ENCODE results near the gene GPR161. TPM values are rescaled to one million over a fixed set of nuclear protein-coding genes. Genes with fewer than 3 reads are reported as not detected.

GPR161 gene
- total and polyA plus RNA-seq, 2 experiments from 2014 or later: 7.9 to 11.6 TPM

DNA sequence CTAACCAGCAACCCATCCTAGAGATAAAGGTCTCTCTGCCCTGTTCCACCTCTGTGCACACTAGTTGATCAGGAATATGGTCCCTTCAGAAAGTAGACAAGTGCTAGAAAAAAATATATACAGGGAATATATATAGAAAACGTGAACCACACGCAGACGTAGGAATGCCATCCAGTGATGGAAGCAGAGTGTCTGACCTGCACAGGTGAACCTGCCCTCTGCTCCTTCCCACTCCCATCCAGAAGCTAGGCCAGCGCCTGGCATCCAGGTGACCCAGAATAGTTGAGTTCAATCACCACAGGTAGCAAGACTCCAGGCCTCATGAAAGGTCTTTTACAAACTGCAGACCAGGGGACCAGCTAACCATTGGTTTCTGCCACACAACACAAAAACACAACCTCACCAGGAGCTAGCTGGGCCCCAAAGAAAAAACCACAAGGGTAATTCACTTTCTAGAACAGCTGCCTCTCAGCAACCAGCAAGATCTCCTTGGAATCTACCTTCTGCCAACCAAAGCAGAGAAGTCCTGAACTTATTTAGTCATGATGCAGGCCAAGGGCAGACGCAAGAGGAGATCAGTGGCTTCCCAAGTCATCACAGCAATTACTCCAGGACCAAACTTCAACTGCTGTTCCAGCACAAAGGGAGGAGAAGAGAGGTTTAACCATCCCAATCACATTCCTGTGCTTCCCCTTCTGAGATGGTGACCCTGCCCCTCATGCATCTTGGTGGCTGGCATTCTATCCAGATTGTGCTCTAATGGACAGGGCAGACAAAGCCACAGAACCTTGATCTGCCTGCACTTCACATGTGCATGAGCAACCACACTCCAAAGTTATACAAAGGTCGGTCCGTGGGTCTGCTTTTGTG, 53.0 kb downstream of the GPR161 start:
- H3K27me3 Mint-ChIP-seq (ENCODE audit: insufficient read depth, low read depth, poor library complexity): peaks cover 9% of the 10 kb centered on the region
- H3K79me2 ChIP-seq (replicated peaks; ENCODE audit: insufficient read depth): no peaks in the 10 kb centered on the region
- peaks cover 3% of the 10 kb centered on the region for H3K4me1 Mint-ChIP-seq
- H2AFZ ChIP-seq: no peak overlapping the region
- H3K4me1 ChIP-seq (ENCODE audit: insufficient read depth): no peaks in the 10 kb centered on the region
- no peaks in the 10 kb centered on the region; the same call in 2 of the 3 replicates for H3K36me3 Mint-ChIP-seq (ENCODE audit: low read depth)
- TF ChIP-seq, protein P1, sequence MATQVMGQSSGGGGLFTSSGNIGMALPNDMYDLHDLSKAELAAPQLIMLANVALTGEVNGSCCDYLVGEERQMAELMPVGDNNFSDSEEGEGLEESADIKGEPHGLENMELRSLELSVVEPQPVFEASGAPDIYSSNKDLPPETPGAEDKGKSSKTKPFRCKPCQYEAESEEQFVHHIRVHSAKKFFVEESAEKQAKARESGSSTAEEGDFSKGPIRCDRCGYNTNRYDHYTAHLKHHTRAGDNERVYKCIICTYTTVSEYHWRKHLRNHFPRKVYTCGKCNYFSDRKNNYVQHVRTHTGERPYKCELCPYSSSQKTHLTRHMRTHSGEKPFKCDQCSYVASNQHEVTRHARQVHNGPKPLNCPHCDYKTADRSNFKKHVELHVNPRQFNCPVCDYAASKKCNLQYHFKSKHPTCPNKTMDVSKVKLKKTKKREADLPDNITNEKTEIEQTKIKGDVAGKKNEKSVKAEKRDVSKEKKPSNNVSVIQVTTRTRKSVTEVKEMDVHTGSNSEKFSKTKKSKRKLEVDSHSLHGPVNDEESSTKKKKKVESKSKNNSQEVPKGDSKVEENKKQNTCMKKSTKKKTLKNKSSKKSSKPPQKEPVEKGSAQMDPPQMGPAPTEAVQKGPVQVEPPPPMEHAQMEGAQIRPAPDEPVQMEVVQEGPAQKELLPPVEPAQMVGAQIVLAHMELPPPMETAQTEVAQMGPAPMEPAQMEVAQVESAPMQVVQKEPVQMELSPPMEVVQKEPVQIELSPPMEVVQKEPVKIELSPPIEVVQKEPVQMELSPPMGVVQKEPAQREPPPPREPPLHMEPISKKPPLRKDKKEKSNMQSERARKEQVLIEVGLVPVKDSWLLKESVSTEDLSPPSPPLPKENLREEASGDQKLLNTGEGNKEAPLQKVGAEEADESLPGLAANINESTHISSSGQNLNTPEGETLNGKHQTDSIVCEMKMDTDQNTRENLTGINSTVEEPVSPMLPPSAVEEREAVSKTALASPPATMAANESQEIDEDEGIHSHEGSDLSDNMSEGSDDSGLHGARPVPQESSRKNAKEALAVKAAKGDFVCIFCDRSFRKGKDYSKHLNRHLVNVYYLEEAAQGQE (IDR thresholded peaks at IDR 0.05; ENCODE audit: unreplicated experiment): no peak
- no peak for TF ChIP-seq POLR2AphosphoS5 (IDR thresholded peaks at IDR 0.05; ENCODE audit: low read depth)
- TF ChIP-seq EZH2phosphoT487 (IDR thresholded peaks at IDR 0.05; ENCODE audit: unreplicated experiment): no peak
- TF ChIP-seq, protein P2, sequence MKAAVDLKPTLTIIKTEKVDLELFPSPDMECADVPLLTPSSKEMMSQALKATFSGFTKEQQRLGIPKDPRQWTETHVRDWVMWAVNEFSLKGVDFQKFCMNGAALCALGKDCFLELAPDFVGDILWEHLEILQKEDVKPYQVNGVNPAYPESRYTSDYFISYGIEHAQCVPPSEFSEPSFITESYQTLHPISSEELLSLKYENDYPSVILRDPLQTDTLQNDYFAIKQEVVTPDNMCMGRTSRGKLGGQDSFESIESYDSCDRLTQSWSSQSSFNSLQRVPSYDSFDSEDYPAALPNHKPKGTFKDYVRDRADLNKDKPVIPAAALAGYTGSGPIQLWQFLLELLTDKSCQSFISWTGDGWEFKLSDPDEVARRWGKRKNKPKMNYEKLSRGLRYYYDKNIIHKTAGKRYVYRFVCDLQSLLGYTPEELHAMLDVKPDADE (IDR thresholded peaks at IDR 0.05): no peak
- TF ChIP-seq JUNB (IDR thresholded peaks at IDR 0.05; ENCODE audit: unreplicated experiment): no peak
- TF ChIP-seq NANOG (IDR thresholded peaks at IDR 0.05; ENCODE audit: borderline replicate concordance): no peak
- no peak for TF ChIP-seq CREB1 (CRISPR knock-in tag; IDR thresholded peaks at IDR 0.05; ENCODE audit: low read depth)
- TF ChIP-seq, protein P3, sequence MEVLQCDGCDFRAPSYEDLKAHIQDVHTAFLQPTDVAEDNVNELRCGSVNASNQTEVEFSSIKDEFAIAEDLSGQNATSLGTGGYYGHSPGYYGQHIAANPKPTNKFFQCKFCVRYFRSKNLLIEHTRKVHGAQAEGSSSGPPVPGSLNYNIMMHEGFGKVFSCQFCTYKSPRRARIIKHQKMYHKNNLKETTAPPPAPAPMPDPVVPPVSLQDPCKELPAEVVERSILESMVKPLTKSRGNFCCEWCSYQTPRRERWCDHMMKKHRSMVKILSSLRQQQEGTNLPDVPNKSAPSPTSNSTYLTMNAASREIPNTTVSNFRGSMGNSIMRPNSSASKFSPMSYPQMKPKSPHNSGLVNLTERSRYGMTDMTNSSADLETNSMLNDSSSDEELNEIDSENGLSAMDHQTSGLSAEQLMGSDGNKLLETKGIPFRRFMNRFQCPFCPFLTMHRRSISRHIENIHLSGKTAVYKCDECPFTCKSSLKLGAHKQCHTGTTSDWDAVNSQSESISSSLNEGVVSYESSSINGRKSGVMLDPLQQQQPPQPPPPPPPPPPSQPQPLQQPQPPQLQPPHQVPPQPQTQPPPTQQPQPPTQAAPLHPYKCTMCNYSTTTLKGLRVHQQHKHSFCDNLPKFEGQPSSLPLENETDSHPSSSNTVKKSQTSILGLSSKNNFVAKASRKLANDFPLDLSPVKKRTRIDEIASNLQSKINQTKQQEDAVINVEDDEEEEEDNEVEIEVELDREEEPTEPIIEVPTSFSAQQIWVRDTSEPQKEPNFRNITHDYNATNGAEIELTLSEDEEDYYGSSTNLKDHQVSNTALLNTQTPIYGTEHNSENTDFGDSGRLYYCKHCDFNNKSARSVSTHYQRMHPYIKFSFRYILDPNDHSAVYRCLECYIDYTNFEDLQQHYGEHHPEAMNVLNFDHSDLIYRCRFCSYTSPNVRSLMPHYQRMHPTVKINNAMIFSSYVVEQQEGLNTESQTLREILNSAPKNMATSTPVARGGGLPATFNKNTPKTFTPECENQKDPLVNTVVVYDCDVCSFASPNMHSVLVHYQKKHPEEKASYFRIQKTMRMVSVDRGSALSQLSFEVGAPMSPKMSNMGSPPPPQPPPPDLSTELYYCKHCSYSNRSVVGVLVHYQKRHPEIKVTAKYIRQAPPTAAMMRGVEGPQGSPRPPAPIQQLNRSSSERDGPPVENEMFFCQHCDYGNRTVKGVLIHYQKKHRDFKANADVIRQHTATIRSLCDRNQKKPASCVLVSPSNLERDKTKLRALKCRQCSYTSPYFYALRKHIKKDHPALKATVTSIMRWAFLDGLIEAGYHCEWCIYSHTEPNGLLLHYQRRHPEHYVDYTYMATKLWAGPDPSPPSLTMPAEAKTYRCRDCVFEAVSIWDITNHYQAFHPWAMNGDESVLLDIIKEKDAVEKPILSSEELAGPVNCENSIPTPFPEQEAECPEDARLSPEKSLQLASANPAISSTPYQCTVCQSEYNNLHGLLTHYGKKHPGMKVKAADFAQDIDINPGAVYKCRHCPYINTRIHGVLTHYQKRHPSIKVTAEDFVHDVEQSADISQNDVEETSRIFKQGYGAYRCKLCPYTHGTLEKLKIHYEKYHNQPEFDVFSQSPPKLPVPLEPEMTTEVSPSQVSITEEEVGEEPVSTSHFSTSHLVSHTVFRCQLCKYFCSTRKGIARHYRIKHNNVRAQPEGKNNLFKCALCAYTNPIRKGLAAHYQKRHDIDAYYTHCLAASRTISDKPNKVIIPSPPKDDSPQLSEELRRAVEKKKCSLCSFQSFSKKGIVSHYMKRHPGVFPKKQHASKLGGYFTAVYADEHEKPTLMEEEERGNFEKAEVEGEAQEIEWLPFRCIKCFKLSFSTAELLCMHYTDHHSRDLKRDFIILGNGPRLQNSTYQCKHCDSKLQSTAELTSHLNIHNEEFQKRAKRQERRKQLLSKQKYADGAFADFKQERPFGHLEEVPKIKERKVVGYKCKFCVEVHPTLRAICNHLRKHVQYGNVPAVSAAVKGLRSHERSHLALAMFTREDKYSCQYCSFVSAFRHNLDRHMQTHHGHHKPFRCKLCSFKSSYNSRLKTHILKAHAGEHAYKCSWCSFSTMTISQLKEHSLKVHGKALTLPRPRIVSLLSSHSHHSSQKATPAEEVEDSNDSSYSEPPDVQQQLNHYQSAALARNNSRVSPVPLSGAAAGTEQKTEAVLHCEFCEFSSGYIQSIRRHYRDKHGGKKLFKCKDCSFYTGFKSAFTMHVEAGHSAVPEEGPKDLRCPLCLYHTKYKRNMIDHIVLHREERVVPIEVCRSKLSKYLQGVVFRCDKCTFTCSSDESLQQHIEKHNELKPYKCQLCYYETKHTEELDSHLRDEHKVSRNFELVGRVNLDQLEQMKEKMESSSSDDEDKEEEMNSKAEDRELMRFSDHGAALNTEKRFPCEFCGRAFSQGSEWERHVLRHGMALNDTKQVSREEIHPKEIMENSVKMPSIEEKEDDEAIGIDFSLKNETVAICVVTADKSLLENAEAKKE (CRISPR knock-in tag; IDR thresholded peaks at IDR 0.05): no peak
- no peak for TF ChIP-seq ZNF331 (CRISPR knock-in tag; IDR thresholded peaks at IDR 0.05; ENCODE audit: low read depth)
- TF ChIP-seq EZH2 (IDR thresholded peaks at IDR 0.05; ENCODE audit: low read depth, unreplicated experiment): no peak
- no peak for TF ChIP-seq ZNF114 (CRISPR knock-in tag; IDR thresholded peaks at IDR 0.05)
- TF ChIP-seq STAT1 (IDR thresholded peaks at IDR 0.05; ENCODE audit: unreplicated experiment): no peak
- ATAC-seq (no peak), DNase-seq (ENCODE audit: low spot score) (no peak)
- H4K20me1 ChIP-seq (replicated peaks; ENCODE audit: insufficient read depth): no peaks in the 10 kb centered on the region
- no peaks in the 10 kb centered on the region for H3K9me2 ChIP-seq (ENCODE audit: insufficient read depth)
- H3K27ac ChIP-seq (ENCODE audit: low read depth): no peak overlapping the region
- no peak overlapping the region for H3K4me2 ChIP-seq
- H3K27ac Mint-ChIP-seq: no peak overlapping the region
- no peaks in the 10 kb centered on the region for H3K27me3 ChIP-seq (ENCODE audit: insufficient read depth)
- no peaks in the 10 kb centered on the region for H3K9me3 Mint-ChIP-seq
- no peaks in the 10 kb centered on the region for H3F3A ChIP-seq (replicated peaks; ENCODE audit: low read depth)
- no peaks in the 10 kb centered on the region for H3K36me3 ChIP-seq (ENCODE audit: insufficient read depth)
- no peak overlapping the region for H3K4me3 Mint-ChIP-seq
- no peak overlapping the region for H3K4me3 ChIP-seq
